ENCODE data around the gene PRSS8. TPM values are rescaled to one million over a fixed set of nuclear protein-coding genes. Genes with fewer than 3 reads are reported as not detected.

Gene PRSS8
- total and polyA plus RNA-seq, 2 donors (not counting 3 experiments of a cell fraction or from before 2014, with no cell fraction given), result 0.12 TPM; not detected in 1

- FAIRE-seq, result no peak
- dilution Hi-C loops (cut with MboI; ENCODE audit: extremely low pct_ligation_motif_present, low sequenced_read_pairs) (no loop called here), intact Hi-C loops (cut with micrococcal nuclease) (no loop called here)
- BruUV-seq (replicated peaks), result no TSS peak
- H3K27me3 ChIP-seq (ENCODE audit: control insufficient read depth in 2 of 2, insufficient read depth in 2 of 2, low read length in 2 of 2), result no peaks in the 10 kb centered on the region
- no peak overlapping the region for H3K9ac ChIP-seq (replicated peaks; ENCODE audit: extremely low read depth, insufficient read depth, low read length)
- H4K20me1 ChIP-seq (replicated peaks; ENCODE audit: control insufficient read depth, extremely low read depth, insufficient read depth, low read length), result no peaks in the 10 kb centered on the region
- no peak for DNase-seq (ENCODE audit: low read depth, low spot score)
- CTCF ChIA-PET, result interaction anchor here (1.4 to 2.2 kb wide), 2 partner anchors 12 to 14 kb away, joined by 5 to 13 read pairs; no protein-coding TSS in a partner anchor
- POLR2A ChIA-PET, result no interaction called here
- no peaks in the 10 kb centered on the region for H3K9me3 ChIP-seq (replicated peaks; ENCODE audit: control insufficient read depth, insufficient read depth, low read length)
- H2AFZ ChIP-seq (ENCODE audit: low read depth, low read length), result no peak overlapping the region
- H3K4me3 ChIP-seq (replicated peaks in 1 of 3; ENCODE audit: insufficient read depth in 1 of 3, low read depth in 1 of 3, low read length in 3 of 3), result no peak overlapping the region
- H3K9me1 ChIP-seq (replicated peaks; ENCODE audit: control insufficient read depth, extremely low read depth, insufficient read depth, low read length), result no peaks in the 10 kb centered on the region
- peaks cover 0 to 11% of the 10 kb centered on the region in 2 experiments for H3K36me3 ChIP-seq (ENCODE audit: control insufficient read depth in 2 of 2, extremely low read depth in 1 of 2, insufficient read depth in 2 of 2, low read length in 2 of 2)
- no peaks in the 10 kb centered on the region for H3K4me1 ChIP-seq (ENCODE audit: control insufficient read depth, extremely low read depth, insufficient read depth, low read length)
- H3K79me2 ChIP-seq (ENCODE audit: control insufficient read depth, insufficient read depth, low read length), result no peaks in the 10 kb centered on the region
- H3K27ac ChIP-seq (ENCODE audit: insufficient read depth, low read depth, low read length), result no peak overlapping the region
- TF ChIP-seq GATA2 (IDR thresholded peaks at IDR 0.05; ENCODE audit: insufficient read depth, insufficient read length, low read depth, low read length) (no peak), JUN (IDR thresholded peaks at IDR 0.05; ENCODE audit: borderline replicate concordance, insufficient read depth, insufficient read length, low read depth) (no peak), MAX (IDR thresholded peaks at IDR 0.05; ENCODE audit: insufficient read depth, insufficient read length) (no peak), MYC (IDR thresholded peaks at IDR 0.05; ENCODE audit: low read depth, low read length) (no peak), EZH2 (IDR thresholded peaks at IDR 0.05; ENCODE audit: borderline replicate concordance, low read depth, low read length, severe bottlenecking) (no peak), POLR2A (IDR thresholded peaks at IDR 0.05; ENCODE audit: low read depth, low read length) (no peak), CTCF (IDR thresholded peaks at IDR 0.05; ENCODE audit: extremely low read depth in 1 of 2, insufficient read depth in 1 of 2, low read depth in 1 of 2, low read length in 2 of 2) (no peak), POLR2AphosphoS5 (IDR thresholded peaks at IDR 0.05; ENCODE audit: insufficient read depth, low read depth, low read length) (no peak), FOS (IDR thresholded peaks at IDR 0.05; ENCODE audit: borderline replicate concordance, insufficient read depth, low read length) (no peak)
- no peak overlapping the region for H3K4me2 ChIP-seq (ENCODE audit: insufficient read depth, low read length)
Observed at GRCh38 chr16:31130336-31130891, 5.1 kb downstream of the PRSS8 start.

Data from endothelial cell of umbilical vein (primary cell).